LNCaP clone FGC (cell line): Measurements from ENCODE around the gene SLC6A18.
A peak's percentile ranks its signal among the peaks of the same experiment; 100 is the strongest.

Source experiments
- DNase-seq: peaks from one replicate; pipeline ENCODE4 v3.0.0-alpha.2; 2011; ENCODE audit warnings: low read depth
- H3K4me3 ChIP-seq: 2 replicates; pipeline ENCODE4 v1.5.1; 2011; ENCODE audit warnings: mild to moderate bottlenecking, low read depth, low read length, control low read depth
- CTCF ChIP-seq: IDR thresholded peaks from 2 replicates; pipeline ENCODE4 v1.5.1; 2012; ENCODE audit warnings: mild to moderate bottlenecking; ENCODE audit not compliant: control insufficient read depth, insufficient read depth; ENCODE audit errors: extremely low read depth

Gene SLC6A18

GRCh38 chr5:1244255-1244654 is 19.1 kb downstream of the SLC6A18 start:
- no peak for TF ChIP-seq CTCF
- DNase-seq = no peak
- no peak overlapping the region for H3K4me3 ChIP-seq

- no peak for DNase-seq
- H3K4me3 ChIP-seq = no peak overlapping the region
- peak; percentile 22; the same call in 1 of the 2 replicates for TF ChIP-seq CTCF
These were observed 19.8 kb downstream of the SLC6A18 start for GRCh38 chr5:1244976-1245375.

- TF ChIP-seq CTCF = no peak
- DNase-seq = no peak
- no peak overlapping the region for H3K4me3 ChIP-seq
These were observed 20.9 kb downstream of the SLC6A18 start for GRCh38 chr5:1245905-1246576.

GRCh38 chr5:1246711-1247431 is 21.7 kb downstream of the SLC6A18 start:
- TF ChIP-seq CTCF = no peak
- H3K4me3 ChIP-seq = no peak overlapping the region
- peak; percentile 28 for DNase-seq

- TF ChIP-seq CTCF = no peak
- DNase-seq = no peak
- H3K4me3 ChIP-seq = no peak overlapping the region
These were observed 22.6 kb downstream of the SLC6A18 start for GRCh38 chr5:1247811-1248210.

GRCh38 chr5:1249366-1250280 is 24.4 kb downstream of the SLC6A18 start:
- no peak overlapping the region for H3K4me3 ChIP-seq
- TF ChIP-seq CTCF = no peak
- no peak for DNase-seq
